DOHH2 (cell line): ENCODE measurements around the gene CAPZA1.

Experiments used
- EZH2phosphoT487 ChIP-seq: fragments of 200-600 bp; sonication (generic); IDR thresholded peaks from 2 replicates; pipeline ENCODE4 v1.6.1; 2017; ENCODE audit warnings: borderline replicate concordance, mild to moderate bottlenecking, antibody characterized with exemption, low read length, moderate library complexity, mixed read lengths
- TF ChIP-seq, protein P1 (sequence below): fragments of 200-600 bp; sonication (generic); IDR thresholded peaks from one replicate; pipeline ENCODE4 v1.5.1; 2014; ENCODE audit warnings: antibody characterized with exemption, mild to moderate bottlenecking, low read depth, low read length; ENCODE audit not compliant: poor library complexity, severe bottlenecking

DNA sequence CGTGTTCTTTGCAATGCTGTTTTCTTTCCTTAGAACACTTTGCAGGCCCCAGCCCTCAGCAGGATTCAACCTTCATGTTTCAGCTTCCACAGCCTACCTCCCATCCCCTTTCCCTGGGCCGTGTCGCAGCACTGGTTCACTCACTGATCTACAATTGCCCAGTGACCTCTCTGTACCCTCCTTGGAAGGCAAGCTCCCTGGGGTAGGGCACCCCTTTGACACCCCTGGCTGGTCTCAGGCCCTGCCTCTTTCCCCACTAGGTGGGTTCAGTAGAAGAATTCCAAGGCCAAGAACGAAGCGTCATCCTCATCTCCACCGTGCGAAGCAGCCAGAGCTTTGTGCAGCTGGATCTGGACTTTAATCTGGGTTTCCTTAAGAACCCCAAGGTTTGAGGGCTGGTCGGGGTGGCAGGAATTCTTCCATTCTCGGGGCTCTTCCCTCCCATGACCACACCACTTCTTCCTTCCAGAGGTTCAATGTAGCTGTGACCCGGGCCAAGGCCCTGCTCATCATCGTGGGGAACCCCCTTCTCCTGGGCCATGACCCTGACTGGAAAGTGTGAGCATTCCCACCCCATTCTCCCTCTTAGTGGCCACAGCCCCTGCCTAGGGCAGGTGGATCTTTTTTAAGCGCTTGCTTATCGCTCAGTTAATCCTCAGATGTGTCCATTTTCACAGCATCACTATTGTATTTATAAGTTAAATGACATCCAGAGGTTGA lies 80.0 kb downstream of the CAPZA1 start:
- TF ChIP-seq, protein P1, sequence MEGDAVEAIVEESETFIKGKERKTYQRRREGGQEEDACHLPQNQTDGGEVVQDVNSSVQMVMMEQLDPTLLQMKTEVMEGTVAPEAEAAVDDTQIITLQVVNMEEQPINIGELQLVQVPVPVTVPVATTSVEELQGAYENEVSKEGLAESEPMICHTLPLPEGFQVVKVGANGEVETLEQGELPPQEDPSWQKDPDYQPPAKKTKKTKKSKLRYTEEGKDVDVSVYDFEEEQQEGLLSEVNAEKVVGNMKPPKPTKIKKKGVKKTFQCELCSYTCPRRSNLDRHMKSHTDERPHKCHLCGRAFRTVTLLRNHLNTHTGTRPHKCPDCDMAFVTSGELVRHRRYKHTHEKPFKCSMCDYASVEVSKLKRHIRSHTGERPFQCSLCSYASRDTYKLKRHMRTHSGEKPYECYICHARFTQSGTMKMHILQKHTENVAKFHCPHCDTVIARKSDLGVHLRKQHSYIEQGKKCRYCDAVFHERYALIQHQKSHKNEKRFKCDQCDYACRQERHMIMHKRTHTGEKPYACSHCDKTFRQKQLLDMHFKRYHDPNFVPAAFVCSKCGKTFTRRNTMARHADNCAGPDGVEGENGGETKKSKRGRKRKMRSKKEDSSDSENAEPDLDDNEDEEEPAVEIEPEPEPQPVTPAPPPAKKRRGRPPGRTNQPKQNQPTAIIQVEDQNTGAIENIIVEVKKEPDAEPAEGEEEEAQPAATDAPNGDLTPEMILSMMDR: no peak
- no peak for TF ChIP-seq EZH2phosphoT487
